GM12878 (cell line): ENCODE results near the gene SLC25A17.

Experiments used
- BHLHE40 ChIP-seq, 2 experiments: fragments of 450-650 bp in 1 of 2; IDR thresholded peaks; 2 replicates each; pipeline ENCODE4 v1.6.1; 2011 to 2017; ENCODE audit warnings: low read depth in 2 of 2, borderline replicate concordance in 1 of 2, improper control_type of control experiment in 1 of 2, low read length in 1 of 2, mild to moderate bottlenecking in 1 of 2
- CEBPZ ChIP-seq: fragments of 150-350 bp; IDR thresholded peaks from 2 replicates; pipeline ENCODE4 v1.6.1; 2016; ENCODE audit warnings: low read depth, low read length
- CTCF ChIP-seq, 3 experiments: IDR thresholded peaks in 2 of 3; conservative IDR thresholded peaks in 1 of 3; 2 replicates each; pipeline ENCODE4 v1.5.1; 2011; ENCODE audit warnings: low read depth in 3 of 3, low read length in 3 of 3, mild to moderate bottlenecking in 3 of 3, control low read depth in 2 of 3, moderate library complexity in 2 of 3, inconsistent platforms in 1 of 3, mixed read lengths in 1 of 3; ENCODE audit not compliant: control insufficient read depth in 2 of 3, insufficient read depth in 1 of 3; ENCODE audit errors: extremely low read depth in 1 of 3
- EED ChIP-seq: sonication (generic); IDR thresholded peaks from 2 replicates; pipeline ENCODE4 v1.6.1; 2016; ENCODE audit warnings: antibody characterized with exemption, low read depth
- ETV6 ChIP-seq, 2 experiments: fragments of 450-650 bp in 1 of 2; IDR thresholded peaks in 1 of 2; conservative IDR thresholded peaks in 1 of 2; 2 replicates each; pipeline ENCODE4 v1.6.1; 2014; ENCODE audit warnings: antibody characterized with exemption in 1 of 2, borderline replicate concordance in 1 of 2, low read depth in 1 of 2, mild to moderate bottlenecking in 1 of 2, moderate library complexity in 1 of 2
- EZH2 ChIP-seq: IDR thresholded peaks from 2 replicates; pipeline ENCODE4 v1.6.1; 2012; ENCODE audit warnings: low read depth, mild to moderate bottlenecking, control low read depth, inconsistent platforms, low read length, borderline replicate concordance; ENCODE audit not compliant: control insufficient read depth
- MAX ChIP-seq: IDR thresholded peaks from 2 replicates; pipeline ENCODE4 v1.6.1; 2012; ENCODE audit warnings: low read depth, low read length, improper control_type of control experiment
- RAD21 ChIP-seq: IDR thresholded peaks from 2 replicates; pipeline ENCODE4 v1.6.1; 2011; ENCODE audit warnings: mild to moderate bottlenecking, low read depth, low read length, moderate library complexity; ENCODE audit not compliant: insufficient read depth
- SKIL ChIP-seq: fragments of 450-650 bp; IDR thresholded peaks from 2 replicates; pipeline ENCODE4 v1.6.1; 2017; ENCODE audit warnings: mild to moderate bottlenecking, low read depth, inconsistent platforms; ENCODE audit not compliant: poor library complexity, severe bottlenecking
- TAF1 ChIP-seq: IDR thresholded peaks from 2 replicates; pipeline ENCODE4 v1.6.1; 2011; ENCODE audit warnings: mild to moderate bottlenecking, low read depth, low read length, borderline replicate concordance

- TF ChIP-seq EED, result no peak
- TF ChIP-seq ETV6 (conservative IDR thresholded peaks at IDR 0.05 in 1 of 2, IDR thresholded peaks at IDR 0.05 in 1 of 2; ENCODE audit: borderline replicate concordance in 1 of 2, low read depth in 1 of 2), result no peak
- no peak for TF ChIP-seq MAX
- TF ChIP-seq SKIL, result no peak
- TF ChIP-seq RAD21, result no peak
- no peak for TF ChIP-seq BHLHE40 (IDR thresholded peaks at IDR 0.05; ENCODE audit: borderline replicate concordance in 1 of 2, low read depth in 2 of 2, low read length in 1 of 2)
- no peak for TF ChIP-seq EZH2
- TF ChIP-seq TAF1, result no peak
- TF ChIP-seq CEBPZ, result no peak
- no peak for TF ChIP-seq CTCF (IDR thresholded peaks at IDR 0.05 in 2 of 3, conservative IDR thresholded peaks at IDR 0.05 in 1 of 3; ENCODE audit: control insufficient read depth in 2 of 3, extremely low read depth in 1 of 3, insufficient read depth in 1 of 3, low read depth in 3 of 3, low read length in 3 of 3)
Measured at GRCh38 chr22:40803321-40803720, 15.8 kb downstream of the SLC25A17 start.
